ENCODE measurements around the gene FAM98A. TPM values are rescaled to one million over a fixed set of nuclear protein-coding genes. Genes with fewer than 3 reads are reported as not detected.

The FAM98A gene
- polyA plus RNA-seq, 1 donor from 2014 or later = 14.5 TPM

DNA sequence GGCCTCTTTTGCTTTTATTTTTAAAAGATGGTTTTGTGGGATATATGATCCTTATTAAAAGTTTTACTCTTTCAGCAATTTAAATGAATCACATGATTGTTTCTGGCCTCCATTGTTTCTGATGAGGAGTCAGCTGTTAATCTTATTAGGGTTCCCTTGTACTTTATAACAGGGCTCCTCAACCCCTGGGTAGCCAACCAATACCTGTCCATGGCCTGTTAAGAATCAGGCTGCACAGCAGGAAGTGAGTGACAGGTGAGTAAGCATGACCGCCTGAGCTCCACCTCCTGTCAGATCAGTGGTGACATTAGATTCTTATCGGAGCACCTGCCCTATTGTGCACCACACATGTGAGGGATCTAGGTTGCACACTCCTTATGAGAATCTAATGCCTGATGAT lies 45.1 kb upstream of the FAM98A start:
- no peaks in the 10 kb centered on the region for H3K36me3 ChIP-seq (ENCODE audit: insufficient read depth, low read length)
- H3K27me3 ChIP-seq (ENCODE audit: insufficient read depth, low read depth, low read length) = no peaks in the 10 kb centered on the region
- no peaks in the 10 kb centered on the region for H3K9me2 ChIP-seq (ENCODE audit: insufficient read depth, low read length)
- no peak for TF ChIP-seq RAD21 (conservative IDR thresholded peaks at IDR 0.05)
- TF ChIP-seq, protein P1, sequence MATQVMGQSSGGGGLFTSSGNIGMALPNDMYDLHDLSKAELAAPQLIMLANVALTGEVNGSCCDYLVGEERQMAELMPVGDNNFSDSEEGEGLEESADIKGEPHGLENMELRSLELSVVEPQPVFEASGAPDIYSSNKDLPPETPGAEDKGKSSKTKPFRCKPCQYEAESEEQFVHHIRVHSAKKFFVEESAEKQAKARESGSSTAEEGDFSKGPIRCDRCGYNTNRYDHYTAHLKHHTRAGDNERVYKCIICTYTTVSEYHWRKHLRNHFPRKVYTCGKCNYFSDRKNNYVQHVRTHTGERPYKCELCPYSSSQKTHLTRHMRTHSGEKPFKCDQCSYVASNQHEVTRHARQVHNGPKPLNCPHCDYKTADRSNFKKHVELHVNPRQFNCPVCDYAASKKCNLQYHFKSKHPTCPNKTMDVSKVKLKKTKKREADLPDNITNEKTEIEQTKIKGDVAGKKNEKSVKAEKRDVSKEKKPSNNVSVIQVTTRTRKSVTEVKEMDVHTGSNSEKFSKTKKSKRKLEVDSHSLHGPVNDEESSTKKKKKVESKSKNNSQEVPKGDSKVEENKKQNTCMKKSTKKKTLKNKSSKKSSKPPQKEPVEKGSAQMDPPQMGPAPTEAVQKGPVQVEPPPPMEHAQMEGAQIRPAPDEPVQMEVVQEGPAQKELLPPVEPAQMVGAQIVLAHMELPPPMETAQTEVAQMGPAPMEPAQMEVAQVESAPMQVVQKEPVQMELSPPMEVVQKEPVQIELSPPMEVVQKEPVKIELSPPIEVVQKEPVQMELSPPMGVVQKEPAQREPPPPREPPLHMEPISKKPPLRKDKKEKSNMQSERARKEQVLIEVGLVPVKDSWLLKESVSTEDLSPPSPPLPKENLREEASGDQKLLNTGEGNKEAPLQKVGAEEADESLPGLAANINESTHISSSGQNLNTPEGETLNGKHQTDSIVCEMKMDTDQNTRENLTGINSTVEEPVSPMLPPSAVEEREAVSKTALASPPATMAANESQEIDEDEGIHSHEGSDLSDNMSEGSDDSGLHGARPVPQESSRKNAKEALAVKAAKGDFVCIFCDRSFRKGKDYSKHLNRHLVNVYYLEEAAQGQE (IDR thresholded peaks at IDR 0.05; ENCODE audit: borderline replicate concordance) = no peak
- no peak for TF ChIP-seq EP300 (conservative IDR thresholded peaks at IDR 0.05; ENCODE audit: poor library complexity, severe bottlenecking)
- TF ChIP-seq MXI1 (conservative IDR thresholded peaks at IDR 0.05; ENCODE audit: poor library complexity, severe bottlenecking) = no peak
- TF ChIP-seq TAF1 (IDR thresholded peaks at IDR 0.05; ENCODE audit: low read depth) = no peak
- TF ChIP-seq, protein P2, sequence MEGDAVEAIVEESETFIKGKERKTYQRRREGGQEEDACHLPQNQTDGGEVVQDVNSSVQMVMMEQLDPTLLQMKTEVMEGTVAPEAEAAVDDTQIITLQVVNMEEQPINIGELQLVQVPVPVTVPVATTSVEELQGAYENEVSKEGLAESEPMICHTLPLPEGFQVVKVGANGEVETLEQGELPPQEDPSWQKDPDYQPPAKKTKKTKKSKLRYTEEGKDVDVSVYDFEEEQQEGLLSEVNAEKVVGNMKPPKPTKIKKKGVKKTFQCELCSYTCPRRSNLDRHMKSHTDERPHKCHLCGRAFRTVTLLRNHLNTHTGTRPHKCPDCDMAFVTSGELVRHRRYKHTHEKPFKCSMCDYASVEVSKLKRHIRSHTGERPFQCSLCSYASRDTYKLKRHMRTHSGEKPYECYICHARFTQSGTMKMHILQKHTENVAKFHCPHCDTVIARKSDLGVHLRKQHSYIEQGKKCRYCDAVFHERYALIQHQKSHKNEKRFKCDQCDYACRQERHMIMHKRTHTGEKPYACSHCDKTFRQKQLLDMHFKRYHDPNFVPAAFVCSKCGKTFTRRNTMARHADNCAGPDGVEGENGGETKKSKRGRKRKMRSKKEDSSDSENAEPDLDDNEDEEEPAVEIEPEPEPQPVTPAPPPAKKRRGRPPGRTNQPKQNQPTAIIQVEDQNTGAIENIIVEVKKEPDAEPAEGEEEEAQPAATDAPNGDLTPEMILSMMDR (IDR thresholded peaks at IDR 0.05; ENCODE audit: poor library complexity, severe bottlenecking) = no peak
- TF ChIP-seq SMC3 (conservative IDR thresholded peaks at IDR 0.05; ENCODE audit: poor library complexity) = no peak
- TF ChIP-seq EZH2 (IDR thresholded peaks at IDR 0.05; ENCODE audit: borderline replicate concordance, insufficient read depth, low read length, poor library complexity, severe bottlenecking) = no peak
- TF ChIP-seq POLR2AphosphoS5 (IDR thresholded peaks at IDR 0.05) = no peak
- H3K9ac ChIP-seq (ENCODE audit: low read length) = no peak overlapping the region
- H2AFZ ChIP-seq (ENCODE audit: low read depth, low read length) = no peak overlapping the region
- H3K4me2 ChIP-seq (ENCODE audit: low read length) = no peak overlapping the region
- H3K27ac ChIP-seq (ENCODE audit: low read length) = no peak overlapping the region
- no peaks in the 10 kb centered on the region for H3K9me3 ChIP-seq (ENCODE audit: low read length)
- H3K4me3 ChIP-seq (ENCODE audit: low read length) = no peak overlapping the region
- no peaks in the 10 kb centered on the region for H4K20me1 ChIP-seq (ENCODE audit: insufficient read depth)
- H3F3A ChIP-seq (ENCODE audit: insufficient read depth, low read length, poor library complexity, severe bottlenecking) = no peaks in the 10 kb centered on the region
- H3K79me2 ChIP-seq (replicated peaks; ENCODE audit: insufficient read depth, low read length) = no peaks in the 10 kb centered on the region

DNA sequence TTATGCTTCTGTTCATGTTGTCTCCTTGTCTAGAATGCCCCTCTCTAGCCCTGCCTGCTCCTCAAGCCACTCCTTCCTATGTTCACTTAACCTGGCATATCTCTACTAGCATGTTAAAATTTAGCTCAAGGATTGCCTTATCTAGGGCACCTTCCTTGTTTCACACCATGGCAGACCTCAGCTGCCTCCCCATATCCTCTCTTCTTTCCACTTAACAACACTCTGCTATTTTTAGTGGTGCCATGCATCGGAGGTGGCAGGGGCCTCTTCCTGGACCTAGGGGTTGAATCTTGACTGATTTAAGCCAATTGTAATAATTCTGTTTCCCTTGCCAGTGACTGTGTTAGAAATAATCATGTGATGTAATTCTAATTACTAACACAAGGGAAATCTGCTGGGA lies 36.9 kb upstream of the FAM98A start:
- no peaks in the 10 kb centered on the region for H4K20me1 ChIP-seq (ENCODE audit: insufficient read depth)
- H3K27me3 ChIP-seq (ENCODE audit: insufficient read depth, low read depth, low read length) = no peaks in the 10 kb centered on the region
- H3F3A ChIP-seq (ENCODE audit: insufficient read depth, low read length, poor library complexity, severe bottlenecking) = no peaks in the 10 kb centered on the region
- H3K79me2 ChIP-seq (replicated peaks; ENCODE audit: insufficient read depth, low read length) = no peaks in the 10 kb centered on the region
- no peaks in the 10 kb centered on the region for H3K9me3 ChIP-seq (ENCODE audit: low read length)
- no peak overlapping the region for H3K9ac ChIP-seq (ENCODE audit: low read length)
- no peak overlapping the region for H2AFZ ChIP-seq (ENCODE audit: low read depth, low read length)
- no peak overlapping the region for H3K4me2 ChIP-seq (ENCODE audit: low read length)
- H3K36me3 ChIP-seq (ENCODE audit: insufficient read depth, low read length) = no peaks in the 10 kb centered on the region
- no peak for TF ChIP-seq POLR2AphosphoS5 (IDR thresholded peaks at IDR 0.05)
- no peak overlapping the region for H3K4me3 ChIP-seq (ENCODE audit: low read length)
- H3K27ac ChIP-seq (ENCODE audit: low read length) = no peak overlapping the region
- no peaks in the 10 kb centered on the region for H3K9me2 ChIP-seq (ENCODE audit: insufficient read depth, low read length)
